ENCODE results near the gene ITIH2.

Gene ITIH2

GRCh38 chr10:7763929-7764328 lies 60.8 kb downstream of the ITIH2 start:
- no peak overlapping the region for H3K4me2 ChIP-seq
- no peak overlapping the region for H3K27ac ChIP-seq
- H3K79me2 ChIP-seq (ENCODE audit: insufficient read depth, low read depth) = no peaks in the 10 kb centered on the region
- no peaks in the 10 kb centered on the region for H3K27me3 ChIP-seq (ENCODE audit: insufficient read depth, low read depth)
- no peaks in the 10 kb centered on the region for H4K20me1 ChIP-seq (ENCODE audit: insufficient read depth)
- no peaks in the 10 kb centered on the region for H3K4me1 ChIP-seq (ENCODE audit: low read depth, poor library complexity, severe bottlenecking)
- H2AFZ ChIP-seq (ENCODE audit: low read depth) = no peak overlapping the region
- H3K4me3 ChIP-seq (IDR thresholded peaks at IDR 0.05; ENCODE audit: insufficient read depth, low read depth, low read length) = no peak overlapping the region
- TF ChIP-seq CTCF (conservative IDR thresholded peaks at IDR 0.05; ENCODE audit: low read depth, low read length) = no peak
- peaks cover 20% of the 10 kb centered on the region; the same call in 1 of the 2 replicates for H3K36me3 ChIP-seq (ENCODE audit: insufficient read depth)
- H3K9ac ChIP-seq = no peak overlapping the region

- Histone ChIP-seq H3K27me3 (ENCODE audit: insufficient read depth, low read depth) (no peaks in the 10 kb centered on the region), H3K4me1 (ENCODE audit: low read depth, poor library complexity, severe bottlenecking) (no peaks in the 10 kb centered on the region), H3K79me2 (ENCODE audit: insufficient read depth, low read depth) (no peaks in the 10 kb centered on the region), H4K20me1 (ENCODE audit: insufficient read depth) (no peaks in the 10 kb centered on the region), H3K36me3 (ENCODE audit: insufficient read depth) (peaks cover 19% of the 10 kb centered on the region; the same call in 1 of the 2 replicates), H3K4me2 (no peak overlapping the region), H2AFZ (ENCODE audit: low read depth) (no peak overlapping the region), H3K4me3 (IDR thresholded peaks at IDR 0.05; ENCODE audit: insufficient read depth, low read depth, low read length) (no peak overlapping the region), H3K9ac (no peak overlapping the region), H3K27ac (no peak overlapping the region)
- no peak for TF ChIP-seq CTCF (conservative IDR thresholded peaks at IDR 0.05; ENCODE audit: low read depth, low read length)
These were observed 63.1 kb downstream of the ITIH2 start for GRCh38 chr10:7766241-7766640.

- peaks cover 11% of the 10 kb centered on the region; the same call in 1 of the 2 replicates for H3K36me3 ChIP-seq (ENCODE audit: insufficient read depth)
- no peaks in the 10 kb centered on the region for H4K20me1 ChIP-seq (ENCODE audit: insufficient read depth)
- no peak for TF ChIP-seq CTCF (conservative IDR thresholded peaks at IDR 0.05; ENCODE audit: low read depth, low read length)
- H3K27ac ChIP-seq = no peak overlapping the region
- no peaks in the 10 kb centered on the region for H3K27me3 ChIP-seq (ENCODE audit: insufficient read depth, low read depth)
- H2AFZ ChIP-seq (ENCODE audit: low read depth) = no peak overlapping the region
- H3K4me3 ChIP-seq (IDR thresholded peaks at IDR 0.05; ENCODE audit: insufficient read depth, low read depth, low read length) = no peak overlapping the region
- no peak overlapping the region for H3K4me2 ChIP-seq
- no peaks in the 10 kb centered on the region for H3K4me1 ChIP-seq (ENCODE audit: low read depth, poor library complexity, severe bottlenecking)
- no peak overlapping the region for H3K9ac ChIP-seq
- H3K79me2 ChIP-seq (ENCODE audit: insufficient read depth, low read depth) = no peaks in the 10 kb centered on the region
These were observed 64.1 kb downstream of the ITIH2 start for GRCh38 chr10:7767209-7767608.

- Histone ChIP-seq H3K27me3 (ENCODE audit: insufficient read depth, low read depth) (no peaks in the 10 kb centered on the region), H2AFZ (ENCODE audit: low read depth) (no peak overlapping the region), H3K27ac (no peak overlapping the region), H3K79me2 (ENCODE audit: insufficient read depth, low read depth) (no peaks in the 10 kb centered on the region), H3K9ac (no peak overlapping the region), H4K20me1 (ENCODE audit: insufficient read depth) (no peaks in the 10 kb centered on the region), H3K4me2 (no peak overlapping the region), H3K4me3 (IDR thresholded peaks at IDR 0.05; ENCODE audit: insufficient read depth, low read depth, low read length) (no peak overlapping the region), H3K4me1 (ENCODE audit: low read depth, poor library complexity, severe bottlenecking) (no peaks in the 10 kb centered on the region), H3K36me3 (ENCODE audit: insufficient read depth) (peaks cover 5% of the 10 kb centered on the region; the same call in 1 of the 2 replicates)
- no peak for TF ChIP-seq CTCF (conservative IDR thresholded peaks at IDR 0.05; ENCODE audit: low read depth, low read length)
These were observed 65.3 kb downstream of the ITIH2 start for GRCh38 chr10:7768417-7768816.

Data from KMS-11 (cell line).